GM18507 (cell line): ENCODE results near the gene FMN1.
"Not testable (repeated sequence)": the region's sequence is repeated elsewhere in the genome, so short reads cannot be mapped to it uniquely, and the experiment has no call there.

Source experiments
- DNase-seq: peaks from one replicate; pipeline ENCODE4 v3.0.0; 2011; ENCODE audit warnings: low read depth; ENCODE audit not compliant: insufficient read length; ENCODE audit errors: extremely low spot score
- FAIRE-seq: peaks from 2 replicates; lab custom pipeline; 2011; peaks lifted over from hg19 to GRCh38; lab: Jason Lieb, UNC

FMN1 gene

GRCh38 chr15:32857732-32858131, 336.8 kb downstream of the FMN1 start:
- no peak for FAIRE-seq

GRCh38 chr15:32856753-32857152, 337.8 kb downstream of the FMN1 start:
- no peak for DNase-seq
- no peak for FAIRE-seq

More at GRCh38 chr15:32857732-32858131, 336.8 kb downstream of the FMN1 start:
- no peak for DNase-seq

DNA sequence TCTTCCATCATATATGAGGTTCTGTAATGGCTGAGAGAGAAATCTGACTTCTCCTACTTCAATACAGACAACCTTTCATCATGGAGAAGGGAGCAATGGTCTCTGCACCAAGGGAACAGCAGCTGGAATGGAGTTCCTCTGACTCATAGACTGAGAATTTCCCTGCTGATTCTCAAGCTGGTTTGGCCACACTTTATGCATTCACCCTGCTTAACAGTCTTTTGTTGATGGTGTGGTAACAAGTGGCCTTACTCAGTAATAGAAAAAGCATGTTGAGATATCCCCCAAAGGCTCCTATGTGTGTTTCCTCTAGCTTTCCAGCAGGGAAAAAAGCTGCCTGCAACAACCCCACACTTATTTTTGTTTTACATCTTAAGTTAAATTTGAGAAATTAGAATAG, 338.6 kb downstream of the FMN1 start:
- FAIRE-seq (no peak), DNase-seq (no peak)

GRCh38 chr15:32853592-32853991, 340.9 kb downstream of the FMN1 start:
- DNase-seq (no peak), FAIRE-seq (no peak)

GRCh38 chr15:32852771-32853170, 341.7 kb downstream of the FMN1 start:
- DNase-seq (no peak), FAIRE-seq (no peak)

GRCh38 chr15:32852017-32852416, 342.5 kb downstream of the FMN1 start:
- DNase-seq (no peak), FAIRE-seq (no peak)

DNA sequence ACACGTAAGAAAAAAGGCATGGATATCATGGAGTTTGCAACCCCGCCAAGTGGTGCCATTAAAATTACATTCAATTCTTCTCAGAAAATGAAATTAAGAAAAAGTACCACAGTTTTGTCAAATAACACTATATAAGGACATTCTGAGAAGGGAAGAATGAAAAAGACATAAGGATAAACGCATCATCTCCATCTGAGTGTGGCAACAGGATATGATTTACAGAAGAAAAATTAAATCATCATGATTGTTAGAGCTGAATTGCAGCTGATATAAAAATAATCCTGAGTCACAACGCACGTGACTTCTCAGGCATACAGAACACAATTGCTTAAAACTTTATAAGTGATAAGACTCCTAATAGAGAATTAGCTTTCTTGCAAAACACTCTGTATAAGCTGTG, 342.9 kb downstream of the FMN1 start:
- DNase-seq, result no peak
- no peak for FAIRE-seq

- DNase-seq (no peak), FAIRE-seq (no peak)
These were observed 344.5 kb downstream of the FMN1 start for GRCh38 chr15:32849769-32850668.

GRCh38 chr15:32846671-32847070, 347.8 kb downstream of the FMN1 start:
- not testable (repeated sequence) for DNase-seq, FAIRE-seq

DNA sequence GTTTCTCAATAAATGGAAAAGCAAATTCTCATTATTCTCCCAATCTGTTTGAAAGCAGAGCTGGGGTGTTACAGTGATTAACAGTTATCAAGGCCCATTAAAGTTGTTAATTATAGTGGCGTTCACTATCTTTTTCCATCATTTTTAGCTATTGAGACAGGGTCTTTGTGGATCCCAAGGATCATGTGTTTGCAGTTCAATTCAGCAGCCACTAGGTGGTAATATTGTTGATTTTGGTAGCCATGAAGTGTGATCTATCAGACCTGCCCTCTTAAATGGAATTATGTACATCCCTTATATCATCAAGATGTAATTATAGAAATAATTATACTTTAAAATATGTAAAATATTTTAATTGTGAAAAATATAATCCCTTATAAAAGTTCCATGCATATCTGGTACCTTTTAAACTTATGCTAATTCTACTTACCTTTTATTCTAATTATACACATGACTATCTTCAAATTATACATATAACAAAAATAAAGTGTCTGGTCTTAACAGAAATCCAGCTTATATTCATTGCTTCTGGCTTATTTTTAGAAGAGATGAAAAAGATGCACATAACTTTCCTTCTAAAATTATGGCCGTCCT, 350.3 kb downstream of the FMN1 start:
- FAIRE-seq, result peak; percentile 49
- DNase-seq, result no peak

DNA sequence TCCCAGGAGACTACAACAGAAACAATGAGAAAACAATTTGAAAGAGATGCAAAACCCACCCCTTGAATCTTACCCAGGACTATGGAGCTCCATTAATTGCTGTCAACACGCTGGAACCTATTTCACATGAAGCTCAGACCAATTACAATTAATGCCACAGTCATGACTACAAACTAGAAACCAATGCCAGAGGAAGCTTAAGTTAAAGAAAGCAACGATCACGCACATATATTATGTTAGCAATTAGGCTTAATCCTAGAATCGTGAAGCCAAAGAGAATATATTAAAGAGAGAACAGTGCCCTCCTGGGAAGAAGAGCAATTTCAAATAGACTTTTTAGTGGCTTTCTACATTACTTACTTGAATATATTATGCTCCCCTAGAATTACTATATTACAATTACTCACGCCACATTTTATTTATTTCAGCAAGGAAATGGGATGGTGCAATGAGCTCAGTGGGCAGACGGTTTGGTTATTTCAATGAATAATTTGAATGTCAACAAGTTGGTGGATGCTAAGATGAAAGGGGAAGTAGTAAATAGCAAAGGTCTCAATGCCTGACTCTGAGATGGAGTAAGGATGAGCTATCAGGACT, 351.2 kb downstream of the FMN1 start:
- DNase-seq (no peak), FAIRE-seq (no peak)

DNA sequence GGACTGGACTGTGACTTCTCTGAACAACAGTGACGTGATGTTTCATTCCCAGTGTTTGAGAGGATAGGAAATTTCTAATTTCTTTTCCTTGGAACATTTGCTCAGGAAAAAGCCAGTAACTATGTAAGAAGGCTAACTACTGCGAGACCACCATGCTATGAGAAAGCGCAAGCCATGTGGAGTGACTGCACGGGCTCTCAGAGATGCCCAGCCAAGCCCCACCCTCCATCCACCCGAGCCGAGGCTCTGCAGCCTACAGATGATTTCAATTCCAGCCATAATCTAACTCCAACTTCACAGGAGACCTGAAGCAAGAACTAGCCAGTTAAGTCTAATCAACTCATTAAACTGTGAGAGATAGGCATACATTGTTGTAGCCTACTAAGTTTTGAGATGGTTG, 352.4 kb downstream of the FMN1 start:
- FAIRE-seq (no peak), DNase-seq (no peak)

GRCh38 chr15:32840507-32841245, 353.8 kb downstream of the FMN1 start:
- FAIRE-seq, result no peak
- DNase-seq, result no peak

DNA sequence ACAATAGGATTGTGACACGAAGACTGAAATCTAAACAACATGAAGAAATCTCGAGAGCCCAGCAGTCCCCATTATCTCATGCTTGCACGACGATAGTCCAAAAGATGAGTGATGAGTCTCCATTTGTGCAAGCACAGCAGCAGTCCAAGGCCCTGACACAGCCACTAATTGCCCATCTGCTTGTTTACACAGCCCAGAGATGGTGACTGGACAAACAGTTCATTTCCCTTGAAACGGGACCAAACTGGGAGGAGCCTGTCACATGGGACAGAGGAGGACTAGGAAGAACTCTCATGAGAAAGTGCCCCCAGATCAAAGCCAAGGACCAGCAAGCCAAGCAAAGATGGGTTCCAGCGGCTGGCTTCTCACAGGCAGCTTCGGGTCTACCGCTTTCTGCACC, 355.7 kb downstream of the FMN1 start:
- no peak for FAIRE-seq
- DNase-seq, result no peak

DNA sequence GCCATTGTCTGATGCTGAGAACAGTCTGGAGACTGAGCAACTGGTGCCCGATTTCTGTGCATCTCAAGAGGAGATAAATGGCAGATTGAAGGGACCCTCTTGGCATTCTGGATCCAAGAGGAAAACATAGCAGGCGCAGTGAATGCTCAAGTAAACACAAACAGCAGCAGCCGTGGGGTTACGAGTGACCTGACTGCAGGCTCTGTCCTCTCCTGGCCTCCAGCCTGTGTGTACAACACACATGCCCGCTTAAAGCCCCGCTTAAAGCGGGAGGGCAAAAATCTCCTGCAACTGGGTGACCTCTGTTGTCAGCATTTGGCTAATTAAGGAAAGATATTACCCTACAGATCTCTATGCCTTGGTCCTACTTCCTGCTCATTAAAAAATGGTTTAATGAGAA, 356.2 kb downstream of the FMN1 start:
- FAIRE-seq (no peak), DNase-seq (no peak)

- FAIRE-seq (no peak), DNase-seq (no peak)
These were observed 356.6 kb downstream of the FMN1 start for GRCh38 chr15:32837935-32838334.

GRCh38 chr15:32834156-32834555, 360.4 kb downstream of the FMN1 start:
- peak; percentile 84 for FAIRE-seq
- peak; percentile 15 for DNase-seq

DNA sequence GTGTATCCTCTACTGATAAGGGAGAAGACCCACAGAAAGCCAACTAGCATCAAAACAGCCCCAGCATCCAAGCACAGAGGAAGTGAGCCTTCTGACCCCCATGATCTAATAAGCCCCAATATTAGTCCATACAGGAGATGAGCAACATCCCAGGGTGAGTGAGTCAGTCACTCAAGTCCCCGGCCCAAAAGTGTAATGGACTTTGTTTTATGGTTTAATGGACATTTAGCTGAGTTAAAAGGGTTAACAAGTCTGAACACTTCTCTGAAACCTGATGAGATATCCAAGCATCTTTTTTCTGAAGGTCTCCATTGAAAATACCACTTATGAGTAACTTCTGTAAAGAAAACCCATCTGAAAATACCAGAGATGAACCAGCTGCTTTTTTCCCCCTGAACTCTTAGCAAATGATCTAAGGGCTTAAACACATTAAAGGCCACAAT, 361.1 kb downstream of the FMN1 start:
- no peak for DNase-seq
- no peak for FAIRE-seq

GRCh38 chr15:32831485-32831884, 363.0 kb downstream of the FMN1 start:
- FAIRE-seq, result no peak
- no peak for DNase-seq

GRCh38 chr15:32830241-32830640, 364.3 kb downstream of the FMN1 start:
- FAIRE-seq, result no peak
- DNase-seq, result no peak
